Panc1 (cell line): Measurements from ENCODE around the gene CYTH4. TPM values are rescaled to one million over a fixed set of nuclear protein-coding genes. Genes with fewer than 3 reads are reported as not detected.

ENCODE experiments used
- ATAC-seq: fragments of 200-7000 bp; cut with Tn5 transposase; 2 replicates; pipeline ENCODE4 v1.9.1; 2020; ENCODE audit warnings: mild to moderate bottlenecking, moderate library complexity
- BruUV-seq: library from RNA; stranded (reverse); fragments of 400-500 nt; replicated peaks from 2 replicates; lab custom pipeline; 2021; lab: Mats Ljungman, UMichigan
- CTCF ChIA-PET: fragments of 300-600 bp; sonication (Branson Sonifier 250); formaldehyde crosslinking; loops from one replicate; lab custom pipeline; 2022; ENCODE audit warnings: antibody characterized with exemption; lab: Charles Lee
- POLR2A ChIA-PET: fragments of 300-600 bp; sonication (Branson Sonifier 250); formaldehyde crosslinking; loops from one replicate; lab custom pipeline; 2022; ENCODE audit warnings: antibody characterized with exemption; lab: Charles Lee
- DNase-seq: peaks from one replicate; pipeline ENCODE4 v3.0.0-alpha.2; 2010; ENCODE audit warnings: low read depth, low spot score
- H3K27ac ChIP-seq: 2 replicates; pipeline ENCODE4 v1.5.1; 2011; ENCODE audit warnings: mild to moderate bottlenecking, low read length, inconsistent platforms
- H3K27me3 ChIP-seq: fragments of 200-500 bp; sonication (Bioruptor generic); 2 replicates; pipeline ENCODE4 v1.6.0; 2014; ENCODE audit warnings: low read length, inconsistent platforms; ENCODE audit not compliant: control insufficient read depth, insufficient read depth
- H3K36me3 ChIP-seq: fragments of 200-500 bp; sonication (Bioruptor generic); 2 replicates; pipeline ENCODE4 v1.5.1; 2014; ENCODE audit warnings: inconsistent platforms, mild to moderate bottlenecking, low read length, moderate library complexity; ENCODE audit not compliant: control insufficient read depth, insufficient read depth
- H3K4me1 ChIP-seq: 2 replicates; pipeline ENCODE4 v1.5.1; 2011; ENCODE audit warnings: inconsistent platforms, mild to moderate bottlenecking, low read length, moderate library complexity; ENCODE audit not compliant: control insufficient read depth, insufficient read depth
- H3K4me3 ChIP-seq, 2 experiments: 2 replicates each; pipeline ENCODE4 v1.5.1; 2011 to 2012; ENCODE audit warnings: low read depth in 2 of 2, low read length in 2 of 2, mild to moderate bottlenecking in 2 of 2, inconsistent platforms in 1 of 2, moderate library complexity in 1 of 2
- H3K9me3 ChIP-seq: fragments of 200-500 bp; sonication (Bioruptor generic); 2 replicates; pipeline ENCODE4 v1.5.1; 2014; ENCODE audit warnings: low read depth, mild to moderate bottlenecking, inconsistent platforms, low read length, moderate library complexity; ENCODE audit not compliant: control insufficient read depth, insufficient read depth
- CTCF ChIP-seq: fragments of 450-650 bp; IDR thresholded peaks from 2 replicates; pipeline ENCODE4 v1.5.1; 2017; ENCODE audit warnings: mild to moderate bottlenecking
- POLR2AphosphoS5 ChIP-seq: IDR thresholded peaks from 2 replicates; pipeline ENCODE4 v1.6.1; 2012; ENCODE audit warnings: mild to moderate bottlenecking, low read depth, low read length, moderate library complexity
- REST ChIP-seq, 2 experiments: IDR thresholded peaks; 2 replicates each; pipeline ENCODE4 v1.6.1; 2011 to 2012; ENCODE audit warnings: low read depth in 2 of 2, control low read depth in 1 of 2, low read length in 1 of 2, mild to moderate bottlenecking in 1 of 2, moderate library complexity in 1 of 2; ENCODE audit not compliant: insufficient read depth in 1 of 2
- SIN3A ChIP-seq: IDR thresholded peaks from 2 replicates; pipeline ENCODE4 v1.6.1; 2012; ENCODE audit warnings: low read depth, mild to moderate bottlenecking, low read length, moderate library complexity, borderline replicate concordance; ENCODE audit not compliant: insufficient read depth
- TCF7L2 ChIP-seq: IDR thresholded peaks from 2 replicates; pipeline ENCODE4 v1.6.1; 2011; ENCODE audit warnings: mild to moderate bottlenecking, low read depth, low read length, inconsistent platforms
- in situ Hi-C: cut with HindIII; loops from 2 replicates; pipeline ENCODE4 v1.10.0; 2016; ENCODE audit warnings: low sequenced_read_pairs, low pct_unique_long_range_greater_than_20kb
- intact Hi-C: fragments of 100-400 bp; cut with micrococcal nuclease; formaldehyde crosslinking; loops from one replicate; pipeline ENCODE4 v1.10.0; 2022; ENCODE audit not compliant: unreplicated experiment
- total RNA-seq: library from RNA; stranded (reverse); gene quantifications from one replicate; pipeline ENCODE4 v1.2.1, GENCODE V29; 2021; ENCODE audit not compliant: unreplicated experiment

Gene CYTH4
- total RNA-seq, 1 experiment from 2014 or later, result 1.3 TPM

- intact Hi-C loops (no loop called here), in situ Hi-C loops (no loop called here)
- CTCF ChIA-PET, result no interaction called here
- Histone ChIP-seq H3K36me3 (no peaks in the 10 kb centered on the region), H3K27ac (no peak overlapping the region), H3K9me3 (no peaks in the 10 kb centered on the region), H3K4me1 (peaks cover 4% of the 10 kb centered on the region; the same call in 1 of the 2 replicates), H3K4me3 (no peak overlapping the region), H3K27me3 (no peaks in the 10 kb centered on the region)
- no peak for TF ChIP-seq TCF7L2
- no peak for TF ChIP-seq POLR2AphosphoS5
- no peak for TF ChIP-seq REST (IDR thresholded peaks at IDR 0.05; ENCODE audit: insufficient read depth in 1 of 2, low read depth in 2 of 2, low read length in 1 of 2)
- no peak for TF ChIP-seq CTCF
- TF ChIP-seq SIN3A, result no peak
- POLR2A ChIA-PET, result no interaction called here
- DNase-seq, result no peak
- BruUV-seq, result no TSS peak
- ATAC-seq, result no peak
These were observed 10.3 kb downstream of the CYTH4 start for GRCh38 chr22:37292641-37293040.

GRCh38 chr22:37293172-37293571 is 10.9 kb downstream of the CYTH4 start:
- ATAC-seq (no peak), DNase-seq (no peak)
- Histone ChIP-seq H3K9me3 (no peaks in the 10 kb centered on the region), H3K4me3 (no peak overlapping the region), H3K4me1 (peaks cover 4% of the 10 kb centered on the region; the same call in 1 of the 2 replicates), H3K27me3 (no peaks in the 10 kb centered on the region), H3K27ac (no peak overlapping the region), H3K36me3 (no peaks in the 10 kb centered on the region)
- in situ Hi-C loops, result no loop called here
- no TSS peak for BruUV-seq
- CTCF ChIA-PET, result no interaction called here
- TF ChIP-seq REST (IDR thresholded peaks at IDR 0.05; ENCODE audit: insufficient read depth in 1 of 2, low read depth in 2 of 2, low read length in 1 of 2), result no peak
- no peak for TF ChIP-seq TCF7L2
- TF ChIP-seq SIN3A, result no peak
- TF ChIP-seq CTCF, result no peak
- no peak for TF ChIP-seq POLR2AphosphoS5
- POLR2A ChIA-PET, result no interaction called here
- intact Hi-C loops, result no loop called here
